Astrocyte (in vitro differentiated cells and primary cell): Measurements from ENCODE around the gene ADAM19.

Experiments
- CTCF ChIP-seq: IDR thresholded peaks from 2 replicates; pipeline ENCODE4 v1.5.1; 2011; ENCODE audit warnings: low read depth, mild to moderate bottlenecking, inconsistent platforms, low read length, moderate library complexity; ENCODE audit not compliant: insufficient read depth
- EZH2 ChIP-seq: IDR thresholded peaks from 2 replicates; pipeline ENCODE4 v1.6.1; 2012; ENCODE audit warnings: mild to moderate bottlenecking, low read length, inconsistent platforms; ENCODE audit not compliant: insufficient read depth

DNA sequence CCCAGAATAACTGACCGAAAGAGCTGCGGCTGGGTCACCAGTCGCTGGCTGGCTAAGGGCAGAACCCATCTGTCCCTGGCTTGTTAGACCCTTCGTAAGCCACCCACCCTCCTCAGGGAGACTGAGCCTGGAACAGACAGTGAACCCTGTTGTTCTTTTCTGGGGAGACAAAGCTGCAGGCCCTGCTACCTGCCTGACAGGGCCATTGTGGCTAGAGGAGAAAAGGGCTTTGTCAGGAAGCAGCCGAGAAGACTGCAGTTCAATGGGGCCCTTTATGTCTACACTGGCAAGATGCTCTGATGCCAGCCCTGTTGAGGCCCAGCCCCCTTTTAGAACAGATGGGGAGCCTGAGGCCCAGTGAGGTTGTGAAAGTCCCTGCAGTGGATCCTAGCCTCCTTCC lies 119.3 kb downstream of the ADAM19 start:
- TF ChIP-seq CTCF (no peak), EZH2 (no peak)
